Measurements from ENCODE around the gene PPP1R9A.

PPP1R9A gene

GRCh38 chr7:94907026-94907810 is at the start of gene PPP1R9A:
Gene PPP1R9A, plus strand, starts transcription at chr7:94907594. Its CDS starts 2,520 bp downstream, at chr7:94910114.
- DNase-seq: peak in 1 of 2 experiments; percentile 13

- DNase-seq: no peak
These were observed 36.3 kb upstream of the PPP1R9A start for GRCh38 chr7:94871132-94871531.

GRCh38 chr7:94873239-94873638 is 34.2 kb upstream of the PPP1R9A start:
- DNase-seq: no peak

- no peak for DNase-seq
These were observed 33.2 kb upstream of the PPP1R9A start for GRCh38 chr7:94874036-94874785.

GRCh38 chr7:94875201-94875600 is 32.2 kb upstream of the PPP1R9A start:
- DNase-seq: no peak

- DNase-seq: no peak
These were observed 29.4 kb upstream of the PPP1R9A start for GRCh38 chr7:94877731-94878670.

- no peak for DNase-seq
These were observed 24.5 kb upstream of the PPP1R9A start for GRCh38 chr7:94882891-94883290.

GRCh38 chr7:94883616-94884015 is 23.8 kb upstream of the PPP1R9A start:
- DNase-seq: no peak

- DNase-seq: no peak
These were observed 18.8 kb upstream of the PPP1R9A start for GRCh38 chr7:94888551-94888950.

- DNase-seq: no peak
These were observed 18.3 kb upstream of the PPP1R9A start for GRCh38 chr7:94888995-94889523.

- DNase-seq: no peak
These were observed 17.2 kb upstream of the PPP1R9A start for GRCh38 chr7:94890216-94890615.

GRCh38 chr7:94893661-94894060 is 13.7 kb upstream of the PPP1R9A start:
- no peak for DNase-seq

GRCh38 chr7:94897541-94897940 is 9.9 kb upstream of the PPP1R9A start:
- DNase-seq: no peak

- no peak for DNase-seq
These were observed 9.1 kb upstream of the PPP1R9A start for GRCh38 chr7:94898340-94898739.

GRCh38 chr7:94901981-94902380 is 5.4 kb upstream of the PPP1R9A start:
- no peak for DNase-seq

GRCh38 chr7:94903971-94904370 is 3.4 kb upstream of the PPP1R9A start:
- no peak for DNase-seq

GRCh38 chr7:94904982-94905381 is 2.4 kb upstream of the PPP1R9A start:
- DNase-seq: no peak

GRCh38 chr7:94906065-94906851 is 1.1 kb upstream of the PPP1R9A start:
- no peak for DNase-seq

- peak in 1 of 2 experiments; percentile 16 for DNase-seq
These were observed 473 bp downstream of the PPP1R9A start for GRCh38 chr7:94907811-94908322.

GRCh38 chr7:94908323-94909178 is 1.2 kb downstream of the PPP1R9A start:
- no peak for DNase-seq

- DNase-seq: no peak
These were observed 1.7 kb downstream of the PPP1R9A start for GRCh38 chr7:94909179-94909466.
